Measurements from ENCODE around the gene RNPEP.
"Not testable (repeated sequence)": the region's sequence is repeated elsewhere in the genome, so short reads cannot be mapped to it uniquely, and the experiment has no call there.

The RNPEP gene

DNA sequence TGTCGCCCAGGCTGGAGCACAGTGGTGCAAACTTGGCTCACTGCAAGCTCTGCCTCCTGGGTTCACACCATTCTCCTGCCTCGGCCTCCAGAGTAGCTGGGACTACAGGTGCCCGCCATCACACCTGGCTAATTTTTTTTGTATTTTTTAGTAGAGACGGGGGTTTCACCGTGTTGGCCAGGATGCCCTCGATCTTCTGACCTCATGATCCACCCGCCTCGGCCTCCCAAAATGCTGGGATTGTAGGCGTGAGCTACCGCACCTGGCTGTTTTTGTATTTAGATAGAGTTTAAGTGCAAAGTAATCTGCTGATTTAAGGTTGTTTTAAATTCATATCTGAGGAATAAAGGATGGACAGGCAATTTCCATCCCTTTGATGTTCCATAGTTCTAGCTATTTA is 20.1 kb upstream of the RNPEP start:
- not testable (repeated sequence) for DNase-seq

DNA sequence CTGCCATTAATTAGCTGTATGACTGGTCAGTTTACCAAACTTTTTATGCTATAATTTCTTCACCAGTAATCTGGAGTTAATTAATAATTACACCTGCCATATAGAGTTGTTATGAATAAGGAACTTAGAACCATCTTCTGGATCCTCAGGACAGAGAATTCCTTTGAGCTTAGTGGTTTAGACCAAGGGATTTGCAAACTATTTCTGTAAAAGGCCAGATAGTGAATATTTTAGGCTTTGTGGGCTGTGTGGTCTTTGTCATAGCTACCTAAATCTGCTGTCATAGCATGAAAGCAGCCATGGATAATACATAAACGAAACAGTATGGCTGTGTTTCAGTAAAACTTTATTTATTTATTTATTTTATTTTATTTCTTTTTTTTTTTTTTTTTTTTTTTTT is 18.2 kb upstream of the RNPEP start:
- DNase-seq: no peak

DNA sequence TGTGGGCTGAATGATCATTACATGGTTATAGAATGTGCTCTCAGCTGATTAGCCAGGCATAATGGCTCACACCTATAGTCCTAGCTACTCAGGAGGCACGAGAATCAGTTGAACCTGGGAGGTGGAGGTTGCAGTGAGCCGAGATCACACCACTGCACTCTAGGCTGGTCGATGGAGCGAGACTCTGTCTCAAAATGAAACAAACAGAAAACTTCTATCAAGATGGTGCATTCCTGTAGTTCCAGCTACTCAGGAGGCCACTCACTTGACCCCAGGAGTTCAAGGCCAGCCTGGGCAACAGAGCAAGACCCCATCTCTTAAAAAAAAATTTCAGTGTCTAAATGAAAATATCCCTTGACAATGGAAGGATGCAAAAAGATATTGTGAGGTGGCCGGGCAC is 16.3 kb upstream of the RNPEP start:
- DNase-seq: no peak

DNA sequence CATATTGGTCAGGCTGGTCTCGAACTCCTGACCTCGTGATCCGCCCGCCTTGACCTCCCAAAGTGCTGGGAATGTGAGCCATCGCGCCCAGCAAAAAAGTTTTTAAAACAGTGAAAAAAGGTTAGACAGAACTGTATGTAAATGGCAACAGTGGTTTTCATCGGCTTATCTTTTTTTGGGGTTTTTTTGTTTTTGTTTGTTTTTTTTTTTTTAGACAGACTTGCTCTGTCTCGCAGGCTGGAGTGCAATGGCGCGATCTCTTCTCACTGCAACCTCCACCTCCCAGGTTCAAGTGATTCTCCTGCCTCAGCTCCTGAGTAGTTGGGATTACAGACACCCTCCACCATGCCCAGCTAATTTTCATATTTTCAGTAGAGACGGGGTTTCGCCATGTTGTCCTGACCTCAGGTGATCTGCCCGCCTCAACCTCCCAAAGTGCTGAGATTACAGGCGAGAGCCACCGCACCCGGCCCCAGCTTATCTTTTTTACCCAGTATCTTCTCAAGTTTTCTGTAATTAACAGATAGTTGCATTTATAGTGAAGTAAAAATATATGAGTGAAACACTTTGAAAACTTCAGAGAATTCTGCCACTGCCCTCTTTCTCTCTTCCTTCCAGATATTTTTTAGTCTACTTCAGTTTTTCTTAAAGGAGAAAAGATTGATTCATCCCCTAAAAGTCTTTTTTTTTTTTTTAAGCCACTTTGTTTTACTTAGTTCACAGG is 14.1 kb upstream of the RNPEP start:
- no peak for DNase-seq

DNA sequence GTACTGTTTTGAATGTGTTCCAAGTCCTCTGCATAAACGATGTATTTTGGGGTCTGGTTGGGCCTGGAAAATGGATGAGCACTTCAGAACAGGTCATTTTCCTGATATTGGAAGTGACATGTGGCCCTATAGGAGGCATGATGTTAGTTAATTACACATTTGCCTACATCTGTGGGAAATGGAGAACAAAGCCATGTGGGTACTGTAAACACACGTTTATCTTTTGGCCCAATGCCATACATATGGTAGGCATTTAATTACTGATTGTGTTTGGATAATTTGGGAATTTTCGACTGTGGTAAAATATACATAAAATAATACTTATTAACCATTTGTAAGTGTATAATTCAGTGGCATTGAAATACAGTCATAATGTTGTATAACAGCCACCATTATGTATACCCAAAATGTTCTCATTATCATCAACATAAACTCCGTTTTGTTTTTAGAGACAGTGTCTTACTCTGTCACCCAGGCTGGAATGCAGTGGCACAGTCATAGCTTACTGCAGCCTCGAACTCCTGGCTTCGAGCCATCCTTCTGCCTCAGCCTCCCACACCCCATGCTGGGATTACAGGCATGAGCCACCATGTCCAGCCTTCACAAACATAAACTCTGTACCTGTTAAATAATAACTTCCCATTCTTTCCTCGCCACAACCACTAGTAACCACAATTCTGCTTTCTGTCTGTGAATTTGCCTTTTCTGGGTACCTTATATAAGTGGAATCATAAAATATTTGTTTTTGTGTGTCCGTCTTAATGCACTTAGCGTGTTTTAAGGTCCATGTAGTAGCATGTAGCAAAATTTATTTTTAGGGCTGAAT is 11.9 kb upstream of the RNPEP start:
- DNase-seq: no peak

DNA sequence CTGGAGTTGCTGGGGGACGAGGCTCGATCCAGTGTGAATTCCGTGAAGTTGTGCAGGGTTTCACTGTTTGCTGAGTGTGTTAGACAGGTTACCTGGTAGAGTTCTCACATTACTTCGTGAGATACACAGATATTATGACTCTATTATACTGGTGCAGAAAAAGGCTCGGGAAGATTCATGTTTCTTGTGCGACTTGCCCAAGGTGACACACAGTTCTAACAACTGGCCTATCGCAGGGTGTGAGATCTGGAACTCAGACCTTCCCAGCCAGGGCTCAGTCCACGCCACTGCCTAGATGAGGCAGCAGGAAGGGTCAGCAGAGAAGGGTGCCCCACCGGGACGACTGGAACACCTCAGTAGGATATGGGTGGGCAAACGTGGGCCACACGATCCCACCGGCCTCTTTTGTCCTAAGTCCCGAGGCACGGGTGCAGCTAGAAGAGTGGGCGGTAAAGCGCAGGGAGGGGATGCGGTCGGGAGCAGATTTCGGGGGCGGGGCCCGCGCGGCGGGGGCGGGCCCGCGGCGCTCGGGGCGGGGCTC is 296 bp upstream of the RNPEP start:
- peak; percentile 58 for DNase-seq

DNA sequence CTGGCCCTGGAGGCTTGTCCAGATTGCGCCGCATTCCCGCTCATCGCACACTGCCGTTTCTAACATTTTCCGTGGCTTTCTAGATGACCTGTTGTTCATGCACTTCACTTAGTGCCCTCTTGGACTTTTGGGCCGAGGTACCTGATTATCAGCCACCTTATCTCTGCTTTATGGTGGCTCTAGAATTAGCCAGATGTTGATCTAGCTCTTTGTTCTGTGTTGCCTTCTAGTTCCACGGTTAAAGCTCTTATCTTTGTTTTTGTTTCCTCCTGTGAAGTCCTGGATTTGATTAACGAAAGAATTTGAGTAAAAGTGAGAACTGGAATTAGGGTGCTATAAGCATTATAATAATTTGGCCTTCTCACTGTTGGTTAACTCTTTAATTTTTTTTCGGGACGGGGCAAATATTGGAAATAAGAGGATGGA is 945 bp downstream of the RNPEP start:
- DNase-seq: no peak

DNA sequence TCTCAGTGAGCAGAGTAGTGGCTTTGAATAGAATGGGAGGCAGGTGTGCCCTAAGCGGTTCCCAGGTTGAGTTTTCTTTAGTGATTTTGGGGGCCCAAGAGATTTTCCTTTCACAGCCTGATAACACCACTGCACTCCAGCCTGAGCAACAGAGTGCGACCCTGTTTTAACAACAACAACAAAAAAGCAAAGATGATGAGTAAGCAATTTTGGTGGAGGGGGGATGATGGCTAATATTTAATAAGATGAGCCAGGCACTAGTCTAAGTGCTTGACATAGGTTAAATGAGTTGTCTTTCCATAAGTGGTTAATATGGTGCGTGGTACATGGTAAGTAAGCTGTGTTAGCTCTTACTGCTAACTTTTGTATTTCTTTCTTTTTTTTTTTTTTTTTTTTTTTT is 2.0 kb downstream of the RNPEP start:
- no peak for DNase-seq

DNA sequence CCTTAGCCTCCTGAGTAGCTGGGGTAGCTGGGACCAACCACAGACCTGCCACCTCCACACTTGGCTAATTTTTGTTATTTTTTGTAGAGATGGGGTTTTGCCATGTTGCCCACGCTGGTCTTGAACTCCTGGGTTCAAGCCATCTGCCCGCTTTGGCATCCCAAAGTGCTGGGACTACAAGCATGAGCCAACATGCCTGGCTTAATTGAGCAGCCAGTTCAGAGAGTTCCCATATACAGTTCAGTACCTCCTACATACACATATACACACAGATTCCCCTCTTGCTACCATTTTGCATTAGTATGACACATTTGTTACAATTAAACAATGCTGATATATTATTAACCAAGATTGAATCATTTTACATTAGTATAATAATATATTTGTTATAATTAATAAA is 2.9 kb downstream of the RNPEP start:
- DNase-seq: no peak

DNA sequence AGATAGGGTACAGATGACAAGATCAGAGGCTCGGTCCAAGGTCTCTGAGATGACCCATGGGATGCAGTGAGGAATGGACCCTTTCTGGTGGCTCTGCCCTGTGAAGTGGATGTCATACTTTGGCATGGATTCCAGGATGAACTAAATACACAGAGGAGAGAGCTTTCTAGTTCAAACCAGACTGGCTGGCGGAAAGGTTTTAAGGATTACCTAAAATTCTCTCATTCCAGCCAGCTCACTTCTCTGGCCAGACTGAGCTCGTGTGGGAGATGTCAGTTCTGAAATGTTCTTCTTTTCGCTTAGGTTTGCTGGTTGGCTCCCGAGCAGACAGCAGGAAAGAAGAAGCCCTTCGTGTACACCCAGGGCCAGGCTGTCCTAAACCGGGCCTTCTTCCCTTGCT is 6.2 kb downstream of the RNPEP start:
- no peak for DNase-seq

DNA sequence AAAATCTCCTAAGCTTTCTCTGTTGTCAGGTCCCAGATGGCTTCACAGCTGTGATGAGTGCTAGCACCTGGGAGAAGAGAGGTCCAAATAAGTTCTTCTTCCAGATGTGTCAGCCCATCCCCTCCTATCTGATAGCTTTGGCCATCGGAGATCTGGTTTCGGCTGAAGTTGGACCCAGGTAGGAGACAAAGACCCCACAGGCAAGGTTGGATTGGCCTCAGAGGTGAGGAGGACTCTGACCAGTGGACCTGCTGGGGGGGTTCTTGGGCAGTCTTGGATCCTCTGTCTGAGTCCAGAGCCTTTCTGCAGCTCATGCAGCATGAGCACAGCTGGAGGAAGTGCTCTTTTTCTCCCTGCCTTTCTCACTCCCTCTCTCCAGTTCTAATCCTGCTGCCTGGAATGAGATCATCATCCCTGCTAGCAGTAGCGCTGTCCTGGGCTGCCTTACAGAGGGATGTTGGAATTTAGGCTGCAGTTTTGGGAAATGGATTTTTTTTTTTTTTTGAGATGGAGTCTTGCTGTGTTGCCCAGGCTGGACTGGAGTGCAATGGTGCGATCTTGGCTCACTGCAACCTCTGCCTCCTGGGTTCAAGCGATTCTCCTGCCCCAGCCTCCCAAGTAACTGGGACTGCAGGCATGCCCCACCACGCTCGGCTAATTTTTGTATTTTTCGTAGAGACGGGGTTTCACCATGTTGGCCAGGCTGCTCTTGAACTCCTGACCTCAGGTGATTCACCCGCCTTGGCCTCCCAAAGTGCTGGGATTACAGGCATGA is 7.1 kb downstream of the RNPEP start:
- DNase-seq: no peak

DNA sequence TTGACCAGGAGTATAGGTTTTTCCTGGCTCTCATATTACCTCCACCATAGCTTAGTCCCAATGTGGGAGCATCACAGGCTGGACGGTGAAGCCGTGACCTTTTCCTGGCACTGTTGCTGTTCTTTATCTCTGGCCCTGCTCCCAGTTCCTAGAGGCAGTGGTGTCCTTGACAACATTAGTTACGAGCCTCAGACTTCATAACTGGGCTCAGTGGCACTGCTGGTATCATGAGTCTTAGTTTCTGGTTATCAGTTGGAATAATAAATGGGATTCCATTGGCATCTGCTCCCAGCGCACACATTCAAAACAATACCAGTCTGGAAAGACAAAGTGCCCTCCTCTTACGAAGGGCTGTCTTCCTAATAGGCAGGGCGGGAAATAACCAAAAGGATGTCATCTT is 8.0 kb downstream of the RNPEP start:
- DNase-seq: no peak

DNA sequence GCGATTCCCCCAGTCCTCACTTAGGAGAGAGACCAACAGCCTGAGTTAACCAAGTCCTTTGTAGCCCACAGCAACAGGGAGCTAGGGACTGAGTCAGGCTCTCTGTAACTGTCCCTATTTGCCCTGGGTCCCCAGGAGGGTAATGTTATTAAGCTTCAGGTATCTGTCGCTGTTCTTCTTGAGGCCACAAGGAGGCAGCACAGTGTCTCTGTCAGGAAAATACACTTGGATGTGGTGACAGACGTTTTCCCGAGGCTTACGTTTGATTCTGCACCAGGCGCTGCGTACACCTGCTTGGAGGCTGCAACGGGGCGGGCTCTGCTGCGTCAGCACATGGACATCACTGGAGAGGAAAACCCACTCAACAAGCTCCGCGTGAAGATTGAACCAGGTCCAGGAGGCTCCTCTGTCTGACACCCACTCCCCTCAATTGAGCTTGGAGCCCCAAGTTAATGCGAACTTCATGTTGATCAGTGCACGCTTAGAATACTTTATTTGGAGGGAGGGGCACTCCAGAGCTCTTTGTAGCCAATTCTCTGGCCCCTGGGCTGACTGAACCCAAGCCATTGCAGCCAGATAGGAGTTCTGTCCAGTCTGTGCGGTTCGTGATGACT is 17.3 kb downstream of the RNPEP start:
- DNase-seq: no peak

DNA sequence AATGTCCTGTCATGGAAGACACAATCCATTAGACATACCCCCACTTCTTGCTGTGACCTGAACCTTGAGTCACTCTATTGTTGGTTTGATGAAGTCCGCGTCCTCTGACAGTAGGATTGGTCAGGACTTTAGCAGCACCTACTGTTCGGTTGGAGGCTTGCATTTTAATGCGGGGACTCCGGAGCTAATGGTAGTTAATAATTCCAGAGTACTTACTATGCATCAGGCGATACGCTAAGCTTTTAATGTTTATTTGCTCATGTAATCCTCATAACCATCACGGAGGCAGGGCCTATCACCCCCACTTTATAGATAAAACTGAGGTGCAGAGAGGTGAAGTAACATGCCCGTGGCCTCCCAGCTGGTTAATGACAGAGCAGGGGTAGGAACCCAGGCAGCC is 20.1 kb downstream of the RNPEP start:
- no peak for DNase-seq

DNA sequence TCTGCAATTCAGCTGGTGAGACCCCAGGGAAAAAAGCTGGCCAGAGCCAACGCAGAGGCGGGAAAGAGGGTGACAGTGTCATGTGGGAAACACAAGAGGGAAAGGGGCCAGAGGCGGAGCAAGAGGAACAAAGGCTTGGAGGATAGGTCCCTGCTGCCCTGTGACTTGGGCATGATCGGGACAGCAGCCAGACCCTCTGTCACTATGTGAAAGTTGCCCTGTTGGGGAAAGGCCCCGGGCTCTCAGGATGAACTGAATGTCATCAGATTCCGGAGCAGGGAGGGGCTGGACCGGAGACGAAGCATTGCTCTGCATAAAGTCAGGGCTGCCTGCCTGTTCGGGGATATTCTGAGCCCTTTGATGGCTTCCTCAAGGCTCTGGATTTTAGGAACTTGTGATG is 22.3 kb downstream of the RNPEP start:
- no peak for DNase-seq

DNA sequence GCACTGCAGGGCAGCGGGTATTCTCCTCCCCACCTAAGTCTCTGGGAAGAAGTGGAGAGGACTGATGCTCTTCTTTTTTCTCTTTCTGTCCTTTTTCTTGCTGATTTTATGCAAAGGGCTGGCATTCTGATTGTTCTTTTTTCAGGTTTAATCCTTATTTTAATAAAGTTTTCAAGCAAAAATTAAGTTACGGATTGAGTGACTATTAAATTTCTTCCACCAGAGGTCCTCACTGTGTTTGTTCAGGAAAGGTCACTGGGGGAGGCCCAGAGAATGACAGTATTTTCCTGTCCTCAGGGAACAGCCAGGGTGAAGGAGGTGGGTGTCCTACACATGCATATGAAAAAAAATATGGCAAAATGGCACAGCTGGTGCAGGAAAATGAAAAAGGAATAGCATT is 23.5 kb downstream of the RNPEP start:
- DNase-seq: no peak

DNA sequence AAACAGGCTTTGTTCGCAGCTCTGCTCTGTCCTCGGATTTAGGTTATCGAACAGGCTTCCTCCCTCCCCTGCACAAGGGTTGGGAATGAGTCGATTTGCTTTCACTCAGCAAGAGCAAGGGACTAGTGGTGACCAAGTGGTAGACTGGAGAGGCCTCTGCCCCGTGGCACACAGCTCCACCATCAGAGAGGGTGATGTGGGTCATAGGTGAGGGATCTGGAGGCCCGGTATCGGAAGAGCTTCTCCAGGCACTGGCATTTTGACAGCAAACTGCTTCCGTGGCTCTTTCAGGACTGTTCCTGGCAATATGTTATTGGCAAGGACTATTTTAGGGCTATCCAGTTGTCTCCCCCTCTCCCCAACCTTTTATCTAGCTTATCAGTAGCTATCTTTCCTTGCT is 24.9 kb downstream of the RNPEP start:
- DNase-seq: no peak

DNA sequence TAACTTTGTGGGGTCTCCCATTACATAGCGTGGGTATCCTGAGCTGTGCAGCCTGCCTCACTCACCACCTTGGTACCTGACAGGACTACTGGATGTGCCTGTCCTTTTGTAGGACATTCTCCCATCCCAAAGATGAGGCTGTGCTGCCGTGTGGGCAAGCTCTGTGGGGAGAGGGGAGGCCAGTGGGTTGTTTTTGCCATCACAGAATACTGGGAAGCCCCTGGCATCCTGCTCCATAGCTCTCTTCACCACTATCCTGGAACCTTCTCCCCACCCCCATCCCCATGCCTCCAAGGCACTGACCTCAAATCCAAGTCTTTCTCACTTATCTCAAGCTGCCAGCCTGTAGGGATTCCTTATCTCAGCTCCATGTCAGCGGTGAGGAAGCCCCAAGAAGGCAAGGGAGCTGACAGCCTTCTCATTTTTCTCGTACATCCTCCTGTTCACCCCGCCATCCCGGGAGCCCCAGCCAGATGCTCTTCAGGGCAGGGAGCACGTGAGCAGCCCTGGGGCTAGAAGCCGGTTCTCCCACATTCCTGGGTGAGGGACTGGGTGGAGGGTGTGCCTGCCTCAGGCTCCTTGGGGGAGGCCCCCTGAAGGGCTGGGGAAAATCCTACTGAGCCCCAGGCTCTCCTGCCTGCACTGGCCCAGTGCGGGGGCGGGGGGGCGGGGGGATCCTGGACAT is 25.5 kb downstream of the RNPEP start:
- DNase-seq: no peak

DNA sequence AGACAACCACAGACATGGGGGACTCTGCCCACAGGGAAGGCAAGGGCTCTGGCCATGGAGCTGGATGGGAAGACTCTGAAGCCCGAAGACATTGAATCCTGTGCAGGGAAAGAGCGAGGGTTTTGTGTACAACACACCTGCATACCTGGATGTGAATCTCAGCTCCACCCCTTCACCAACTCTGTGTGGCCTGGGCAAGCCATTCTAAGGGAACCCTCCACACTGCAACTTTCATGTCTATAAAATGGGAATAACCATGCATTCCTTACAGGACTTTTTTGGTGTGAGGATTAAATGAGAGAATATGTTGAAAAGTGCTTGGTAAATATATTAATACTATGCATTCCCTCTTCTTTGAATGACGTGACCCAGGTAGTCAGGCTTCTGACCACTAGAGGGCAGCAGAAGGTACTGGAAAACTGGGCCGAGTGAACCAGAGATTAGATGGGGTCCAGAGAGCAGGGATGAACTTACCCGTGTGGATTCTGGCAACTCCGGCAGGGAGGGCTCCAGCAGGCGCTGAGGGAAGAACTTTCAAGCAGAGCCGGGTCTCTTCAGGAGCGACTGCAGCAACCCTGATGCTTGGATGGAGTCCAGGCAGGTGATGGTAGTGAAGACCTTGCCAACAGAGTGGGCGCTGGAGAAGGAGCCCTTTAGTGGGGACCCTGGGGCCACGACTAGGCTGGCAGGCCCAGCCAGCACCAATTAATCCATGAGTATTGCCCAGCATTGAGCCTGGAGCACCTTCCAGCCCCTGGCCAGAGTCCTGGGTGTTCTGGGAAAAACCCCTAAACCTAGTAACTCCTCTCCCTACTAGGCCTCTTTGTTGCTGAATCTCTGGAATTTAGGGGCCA is 27.1 kb downstream of the RNPEP start:
- DNase-seq: peak; percentile 63

DNA sequence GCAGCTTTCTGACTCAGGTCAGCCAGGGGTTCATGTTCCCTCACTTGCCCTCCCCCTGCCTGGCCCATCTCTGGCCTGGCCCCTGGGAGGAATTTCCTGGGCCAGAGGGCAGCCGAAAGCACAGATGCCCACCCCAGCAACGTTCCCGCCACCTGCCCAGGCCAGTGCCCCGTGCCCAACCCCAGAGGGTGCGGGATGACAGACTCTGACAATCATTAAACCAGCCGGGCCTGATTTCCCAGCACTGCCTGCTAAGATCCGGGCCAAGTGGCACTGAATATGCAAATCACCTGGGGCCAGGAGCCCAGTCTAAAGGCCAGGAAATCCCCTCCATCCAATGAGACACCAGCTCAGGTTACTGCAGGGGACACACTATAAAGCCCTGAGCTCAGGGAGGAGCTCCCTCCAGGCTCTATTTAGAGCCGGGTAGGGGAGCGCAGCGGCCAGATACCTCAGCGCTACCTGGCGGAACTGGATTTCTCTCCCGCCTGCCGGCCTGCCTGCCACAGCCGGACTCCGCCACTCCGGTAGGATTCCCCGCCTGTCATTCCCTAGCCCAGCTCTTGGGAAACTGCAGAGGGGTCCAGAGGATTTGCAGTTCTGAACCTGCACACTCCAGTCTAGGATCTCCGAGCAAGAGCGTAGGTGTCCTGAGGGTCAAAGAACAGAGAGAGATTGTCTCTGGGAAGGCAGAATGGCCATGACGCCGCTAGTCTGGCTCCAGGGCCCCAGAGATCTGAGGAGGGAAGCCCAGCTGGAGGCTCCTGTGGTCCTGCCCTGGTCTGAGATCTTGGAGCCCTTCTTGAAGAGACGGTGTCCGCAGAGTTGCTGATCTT is 27.9 kb downstream of the RNPEP start, which contains the start of gene ELF3:
Gene ELF3, plus strand, starts transcription at position 408 of the 836 bp plus-strand sequence. CDS start 550 bp downstream, outside the sequence.
- no peak for DNase-seq
